OCI-LY1 (cell line): ENCODE results near the gene TMC2.

Source experiments
- H2AFZ ChIP-seq: fragments of 200-600 bp; sonication (generic), shearing (Covaris generic); 2 replicates; pipeline ENCODE4 v1.6.0; 2014; ENCODE audit warnings: antibody characterized with exemption, mild to moderate bottlenecking, low read length
- H3F3A ChIP-seq: fragments of 200-600 bp; sonication (generic), shearing (Covaris generic); 2 replicates; pipeline ENCODE4 v1.6.0; 2014; ENCODE audit warnings: mild to moderate bottlenecking, antibody characterized with exemption, low read length, moderate library complexity; ENCODE audit not compliant: insufficient read depth
- H3K27ac ChIP-seq: fragments of 200-600 bp; sonication (generic); 2 replicates; pipeline ENCODE4 v1.5.1; 2014; ENCODE audit warnings: low read length, mixed run types, mild to moderate bottlenecking, low read depth; ENCODE audit not compliant: poor library complexity, severe bottlenecking
- H3K27me3 ChIP-seq: fragments of 200-600 bp; sonication (generic); 2 replicates; pipeline ENCODE4 v1.6.0; 2014; ENCODE audit warnings: antibody characterized with exemption, mild to moderate bottlenecking, low read length, moderate library complexity; ENCODE audit not compliant: insufficient read depth
- H3K36me3 ChIP-seq: fragments of 200-600 bp; sonication (generic); 2 replicates; pipeline ENCODE4 v1.6.1; 2014; ENCODE audit warnings: mild to moderate bottlenecking, antibody characterized with exemption, low read length, moderate library complexity, mixed read lengths; ENCODE audit not compliant: insufficient read depth
- H3K4me1 ChIP-seq: fragments of 200-600 bp; sonication (generic); 2 replicates; pipeline ENCODE4 v1.5.1; 2014; ENCODE audit warnings: mild to moderate bottlenecking, low read length, moderate library complexity; ENCODE audit not compliant: insufficient read depth, severe bottlenecking
- H3K4me2 ChIP-seq: fragments of 200-600 bp; sonication (generic), shearing (Covaris generic); 2 replicates; pipeline ENCODE4 v1.6.1; 2014; ENCODE audit warnings: low read length
- H3K4me3 ChIP-seq: fragments of 200-600 bp; sonication (generic); 2 replicates; pipeline ENCODE4 v1.5.1; 2014; ENCODE audit warnings: low read length, low read depth, mild to moderate bottlenecking, mixed read lengths; ENCODE audit not compliant: poor library complexity, severe bottlenecking
- H3K79me2 ChIP-seq: fragments of 200-600 bp; shearing (Covaris generic); 2 replicates; pipeline ENCODE4 v1.6.1; 2016; ENCODE audit warnings: mixed run types, low read length, mixed read lengths; ENCODE audit not compliant: insufficient read depth
- H3K9ac ChIP-seq: fragments of 200-600 bp; sonication (generic), shearing (Covaris generic); 2 replicates; pipeline ENCODE4 v1.6.1; 2014; ENCODE audit warnings: mild to moderate bottlenecking, low read length, mixed read lengths
- H3K9me2 ChIP-seq: fragments of 200-600 bp; sonication (generic), shearing (Covaris generic); 2 replicates; pipeline ENCODE4 v1.6.1; 2014; ENCODE audit warnings: low read depth, mild to moderate bottlenecking, low read length, mixed read lengths
- H3K9me3 ChIP-seq: fragments of 200-600 bp; shearing (Covaris generic); 2 replicates; pipeline ENCODE4 v1.6.1; 2014; ENCODE audit warnings: low read length, mixed read lengths
- H4K20me1 ChIP-seq: fragments of 200-600 bp; sonication (generic), shearing (Covaris generic); 2 replicates; pipeline ENCODE4 v1.6.0; 2016; ENCODE audit warnings: mild to moderate bottlenecking, low read length; ENCODE audit not compliant: insufficient read depth
- CTCF ChIP-seq: fragments of 200-600 bp; sonication (generic), shearing (Covaris generic); IDR thresholded peaks from 2 replicates; pipeline ENCODE4 v1.5.1; 2017; ENCODE audit warnings: mild to moderate bottlenecking, antibody characterized with exemption, low read length, moderate library complexity, mixed read lengths
- EZH2 ChIP-seq: fragments of 200-600 bp; sonication (generic), shearing (Covaris generic); IDR thresholded peaks from 2 replicates; pipeline ENCODE4 v1.8.0; 2017; ENCODE audit warnings: borderline replicate concordance, mixed run types, mild to moderate bottlenecking, antibody characterized with exemption, low read length, moderate library complexity, mixed read lengths

Gene TMC2

GRCh38 chr20:2509468-2509781 is 26.9 kb upstream of the TMC2 start:
- no peaks in the 10 kb centered on the region for H4K20me1 ChIP-seq
- peak overlapping the region; percentile 73 for H3K9ac ChIP-seq
- no peaks in the 10 kb centered on the region for H3K9me2 ChIP-seq
- H3K27ac ChIP-seq: peak overlapping the region; percentile 0
- H3K36me3 ChIP-seq: no peaks in the 10 kb centered on the region; the same call in 1 of the 2 replicates
- no peak overlapping the region; the same call in 1 of the 2 replicates for H2AFZ ChIP-seq
- TF ChIP-seq EZH2 (no peak), CTCF (no peak)
- H3K4me1 ChIP-seq: peaks cover 17% of the 10 kb centered on the region
- H3K79me2 ChIP-seq: peaks cover 16% of the 10 kb centered on the region
- no peaks in the 10 kb centered on the region for H3K9me3 ChIP-seq
- H3F3A ChIP-seq: no peaks in the 10 kb centered on the region
- H3K4me3 ChIP-seq: peak overlapping the region; percentile 76
- no peaks in the 10 kb centered on the region for H3K27me3 ChIP-seq
- peak overlapping the region; percentile 87 for H3K4me2 ChIP-seq

- Histone ChIP-seq H3K9me2 (no peaks in the 10 kb centered on the region), H3K4me3 (no peak overlapping the region), H3K4me2 (peak overlapping the region; percentile 87; the same call in 1 of the 2 replicates), H3K9me3 (no peaks in the 10 kb centered on the region), H3K27ac (no peak overlapping the region), H3F3A (no peaks in the 10 kb centered on the region), H3K27me3 (no peaks in the 10 kb centered on the region), H3K36me3 (no peaks in the 10 kb centered on the region; the same call in 1 of the 2 replicates), H3K79me2 (peaks cover 16% of the 10 kb centered on the region), H2AFZ (no peak overlapping the region), H3K9ac (no peak overlapping the region; the same call in 1 of the 2 replicates), H3K4me1 (peaks cover 17% of the 10 kb centered on the region), H4K20me1 (no peaks in the 10 kb centered on the region)
- TF ChIP-seq CTCF: no peak
- TF ChIP-seq EZH2: no peak
Observed at GRCh38 chr20:2509794-2510193, 26.6 kb upstream of the TMC2 start.

GRCh38 chr20:2515203-2515602 is 21.2 kb upstream of the TMC2 start:
- Histone ChIP-seq H4K20me1 (no peaks in the 10 kb centered on the region), H3K36me3 (no peaks in the 10 kb centered on the region; the same call in 1 of the 2 replicates), H3K9me3 (no peaks in the 10 kb centered on the region), H3K27ac (no peak overlapping the region), H3K79me2 (no peaks in the 10 kb centered on the region), H3F3A (no peaks in the 10 kb centered on the region), H3K27me3 (no peaks in the 10 kb centered on the region), H3K9ac (no peak overlapping the region), H2AFZ (no peak overlapping the region), H3K4me3 (no peak overlapping the region), H3K4me2 (no peak overlapping the region), H3K4me1 (no peaks in the 10 kb centered on the region), H3K9me2 (no peaks in the 10 kb centered on the region)
- TF ChIP-seq EZH2: no peak
- TF ChIP-seq CTCF: no peak
